Tibial nerve (tissue), 4 donors: ENCODE results near the gene SLC24A3. TPM values are rescaled to one million over a fixed set of nuclear protein-coding genes. Genes with fewer than 3 reads are reported as not detected.

Experiments
- DNase-seq, 2 donors: peaks; one replicate each; pipeline ENCODE4 v3.0.0-alpha.2; 2019; ENCODE audit warnings: low spot score in 2 of 2
- H3K27ac ChIP-seq, 4 donors: fragments of 200-600 bp; sonication (generic) in 3 of 4; one replicate each; pipeline ENCODE4 v1.5.1; 2017 to 2019; ENCODE audit warnings: mild to moderate bottlenecking in 1 of 4
- H3K27me3 ChIP-seq, 2 donors: fragments of 200-600 bp; sonication (generic) in 1 of 2; one replicate each; pipeline versions ENCODE4 v1.5.1 to v1.6.0; 2017 to 2019
- H3K36me3 ChIP-seq, 3 donors: fragments of 200-600 bp; sonication (generic); one replicate each; pipeline ENCODE4 v1.5.1; 2018 to 2019
- H3K4me1 ChIP-seq, 4 donors: fragments of 200-600 bp; sonication (generic) in 3 of 4; one replicate each; pipeline ENCODE4 v1.5.1; 2017 to 2019
- H3K4me3 ChIP-seq, 4 donors: fragments of 200-600 bp; sonication (generic) in 3 of 4; one replicate each; pipeline ENCODE4 v1.5.1; 2017 to 2019; ENCODE audit warnings: mild to moderate bottlenecking in 1 of 4, moderate library complexity in 1 of 4
- H3K9me3 ChIP-seq, 4 donors: fragments of 200-600 bp; sonication (generic) in 3 of 4; one replicate each; pipeline ENCODE4 v1.5.1; 2017 to 2019
- CTCF ChIP-seq, 5 experiments: fragments of 200-600 bp in 3 of 5; fragments of 450-650 bp in 2 of 5; sonication (generic) in 3 of 5; IDR thresholded peaks; one replicate each; pipeline ENCODE4 v1.5.1; 2016 to 2019; ENCODE audit warnings: antibody characterized with exemption in 5 of 5, mild to moderate bottlenecking in 3 of 5, moderate library complexity in 2 of 5
- EP300 ChIP-seq, 2 donors: sonication (generic); formaldehyde crosslinking; IDR thresholded peaks; one replicate each; pipeline ENCODE4 v1.6.1; 2017; ENCODE audit warnings: antibody characterized with exemption in 2 of 2, mild to moderate bottlenecking in 1 of 2
- POLR2A ChIP-seq, 2 donors: fragments of 450-650 bp; IDR thresholded peaks; one replicate each; pipeline ENCODE4 v1.6.1; 2017; ENCODE audit warnings: antibody characterized with exemption in 2 of 2, mild to moderate bottlenecking in 2 of 2, moderate library complexity in 2 of 2
- WGBS, 2 donors: methylation state at CpG; one replicate each; pipeline ENCODE4 v1.1.5; 2018; 5-methylcytosine and 5-hydroxymethylcytosine counted together
- total RNA-seq, 4 donors: library from RNA; depleted of rRNA; stranded (reverse); fragments of >200 nt; gene quantifications; one replicate each; pipeline ENCODE4 v1.1.0, GENCODE V29; 2016

Gene SLC24A3
- total RNA-seq, 4 donors from 2014 or later, result 1.3 to 4.0 (median 2.7) TPM

GRCh38 chr20:19568128-19568527, 355.7 kb downstream of the SLC24A3 start:
- H3K4me3 ChIP-seq, result no peak overlapping the region
- 85 to 89% methylated on average over 2 of the region's 2 CpGs for WGBS, 2 donors

GRCh38 chr20:19571996-19572395, 359.6 kb downstream of the SLC24A3 start:
- DNase-seq, result no peak
- no peak for TF ChIP-seq EP300 (IDR thresholded peaks at IDR 0.05)
- TF ChIP-seq POLR2A (IDR thresholded peaks at IDR 0.05), result no peak
- TF ChIP-seq CTCF (IDR thresholded peaks at IDR 0.05), result no peak
- no peak overlapping the region for H3K4me3 ChIP-seq
- H3K27ac ChIP-seq, result no peak overlapping the region
- 88 to 95% methylated on average over 2 of the region's 2 CpGs for WGBS, 2 donors
- H3K4me1 ChIP-seq, result no peaks in the 10 kb centered on the region
- H3K9me3 ChIP-seq, result peaks cover 0 to 9% (median 0%) of the 10 kb centered on the region in 4 donors
- no peaks in the 10 kb centered on the region for H3K36me3 ChIP-seq
- H3K27me3 ChIP-seq, result no peaks in the 10 kb centered on the region

More at GRCh38 chr20:19568128-19568527, 355.7 kb downstream of the SLC24A3 start:
- Histone ChIP-seq H3K9me3 (peaks cover 0 to 9% (median 0%) of the 10 kb centered on the region in 4 donors), H3K27ac (no peak overlapping the region), H3K36me3 (no peaks in the 10 kb centered on the region), H3K4me1 (no peaks in the 10 kb centered on the region), H3K27me3 (no peaks in the 10 kb centered on the region)
- no peak for TF ChIP-seq EP300 (IDR thresholded peaks at IDR 0.05)
- no peak for TF ChIP-seq CTCF (IDR thresholded peaks at IDR 0.05)
- no peak for TF ChIP-seq POLR2A (IDR thresholded peaks at IDR 0.05)
- no peak for DNase-seq

GRCh38 chr20:19577692-19578091, 365.2 kb downstream of the SLC24A3 start:
- H3K27me3 ChIP-seq, result no peaks in the 10 kb centered on the region
- H3K9me3 ChIP-seq, result no peaks in the 10 kb centered on the region
- H3K36me3 ChIP-seq, result no peaks in the 10 kb centered on the region
- no peak overlapping the region for H3K27ac ChIP-seq
- no peak overlapping the region for H3K4me3 ChIP-seq
- no peak for TF ChIP-seq EP300 (IDR thresholded peaks at IDR 0.05)
- no peak for TF ChIP-seq CTCF (IDR thresholded peaks at IDR 0.05)
- TF ChIP-seq POLR2A (IDR thresholded peaks at IDR 0.05), result no peak
- no peaks in the 10 kb centered on the region for H3K4me1 ChIP-seq
- no peak for DNase-seq
- 62 to 71% methylated on average over 3 of the region's 3 CpGs for WGBS, 2 donors

GRCh38 chr20:19582782-19583181, 370.3 kb downstream of the SLC24A3 start:
- TF ChIP-seq POLR2A (IDR thresholded peaks at IDR 0.05) (no peak), EP300 (IDR thresholded peaks at IDR 0.05) (no peak), CTCF (IDR thresholded peaks at IDR 0.05) (no peak)
- 75 to 88% methylated on average over 7 of the region's 7 CpGs for WGBS, 2 donors
- no peaks in the 10 kb centered on the region for H3K36me3 ChIP-seq

GRCh38 chr20:19583532-19584175, 371.2 kb downstream of the SLC24A3 start:
- Histone ChIP-seq H3K27me3 (no peaks in the 10 kb centered on the region), H3K9me3 (no peaks in the 10 kb centered on the region), H3K27ac (no peak overlapping the region), H3K4me3 (no peak overlapping the region), H3K4me1 (no peaks in the 10 kb centered on the region), H3K36me3 (no peaks in the 10 kb centered on the region)
- peak; percentile 41 to 73 for DNase-seq
- TF ChIP-seq POLR2A (IDR thresholded peaks at IDR 0.05) (no peak), CTCF (IDR thresholded peaks at IDR 0.05) (peak; percentile 46 to 78 (median 62)), EP300 (IDR thresholded peaks at IDR 0.05) (no peak)
- WGBS, 2 donors, result 49 to 54% methylated on average over 9 to 12 of the region's 12 CpGs

More at GRCh38 chr20:19582782-19583181, 370.3 kb downstream of the SLC24A3 start:
- Histone ChIP-seq H3K4me3 (no peak overlapping the region), H3K27me3 (no peaks in the 10 kb centered on the region), H3K9me3 (no peaks in the 10 kb centered on the region), H3K4me1 (no peaks in the 10 kb centered on the region), H3K27ac (no peak overlapping the region)
- no peak for DNase-seq
